ENCODE measurements around the gene BTNL9.

Gene BTNL9

DNA sequence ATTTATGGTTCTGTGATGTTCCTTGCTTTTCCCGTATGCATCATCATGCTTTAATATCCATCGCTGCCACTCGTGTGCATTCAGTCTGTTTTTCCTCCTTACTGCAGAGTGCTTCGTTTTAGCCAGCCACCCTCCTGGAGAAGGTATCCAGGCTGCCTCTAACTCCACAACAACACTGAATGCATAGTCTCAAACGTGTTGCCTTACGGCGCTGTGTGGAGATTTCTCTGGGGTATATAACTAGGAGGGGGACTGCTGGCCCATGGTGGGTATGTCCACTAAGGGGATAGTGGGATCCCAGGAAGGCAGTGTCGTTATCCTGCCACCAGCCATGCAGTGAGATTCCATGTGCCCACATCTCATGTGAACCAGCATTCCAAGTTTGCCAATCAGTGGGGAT is 16.4 kb downstream of the BTNL9 start:
- Histone ChIP-seq H3K27ac (replicated peaks) (no peak overlapping the region), H3K4me3 (replicated peaks; ENCODE audit: insufficient read depth, low read length) (no peak overlapping the region), H3K27me3 (ENCODE audit: insufficient read depth, poor library complexity, severe bottlenecking) (peaks cover 66% of the 10 kb centered on the region)
- DNase-seq (ENCODE audit: low read depth in 1 of 2, low spot score in 1 of 2): no peak
- TF ChIP-seq SPI1 (IDR thresholded peaks at IDR 0.05; ENCODE audit: borderline replicate concordance, low read depth) (no peak), POLR2AphosphoS5 (IDR thresholded peaks at IDR 0.05; ENCODE audit: low read depth) (no peak), GABPA (IDR thresholded peaks at IDR 0.05; ENCODE audit: low read depth) (no peak), REST (IDR thresholded peaks at IDR 0.05; ENCODE audit: insufficient replicate concordance, low read depth) (no peak)
- TF ChIP-seq, protein P1, sequence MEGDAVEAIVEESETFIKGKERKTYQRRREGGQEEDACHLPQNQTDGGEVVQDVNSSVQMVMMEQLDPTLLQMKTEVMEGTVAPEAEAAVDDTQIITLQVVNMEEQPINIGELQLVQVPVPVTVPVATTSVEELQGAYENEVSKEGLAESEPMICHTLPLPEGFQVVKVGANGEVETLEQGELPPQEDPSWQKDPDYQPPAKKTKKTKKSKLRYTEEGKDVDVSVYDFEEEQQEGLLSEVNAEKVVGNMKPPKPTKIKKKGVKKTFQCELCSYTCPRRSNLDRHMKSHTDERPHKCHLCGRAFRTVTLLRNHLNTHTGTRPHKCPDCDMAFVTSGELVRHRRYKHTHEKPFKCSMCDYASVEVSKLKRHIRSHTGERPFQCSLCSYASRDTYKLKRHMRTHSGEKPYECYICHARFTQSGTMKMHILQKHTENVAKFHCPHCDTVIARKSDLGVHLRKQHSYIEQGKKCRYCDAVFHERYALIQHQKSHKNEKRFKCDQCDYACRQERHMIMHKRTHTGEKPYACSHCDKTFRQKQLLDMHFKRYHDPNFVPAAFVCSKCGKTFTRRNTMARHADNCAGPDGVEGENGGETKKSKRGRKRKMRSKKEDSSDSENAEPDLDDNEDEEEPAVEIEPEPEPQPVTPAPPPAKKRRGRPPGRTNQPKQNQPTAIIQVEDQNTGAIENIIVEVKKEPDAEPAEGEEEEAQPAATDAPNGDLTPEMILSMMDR (IDR thresholded peaks at IDR 0.05; ENCODE audit: insufficient read depth, low read length): no peak

DNA sequence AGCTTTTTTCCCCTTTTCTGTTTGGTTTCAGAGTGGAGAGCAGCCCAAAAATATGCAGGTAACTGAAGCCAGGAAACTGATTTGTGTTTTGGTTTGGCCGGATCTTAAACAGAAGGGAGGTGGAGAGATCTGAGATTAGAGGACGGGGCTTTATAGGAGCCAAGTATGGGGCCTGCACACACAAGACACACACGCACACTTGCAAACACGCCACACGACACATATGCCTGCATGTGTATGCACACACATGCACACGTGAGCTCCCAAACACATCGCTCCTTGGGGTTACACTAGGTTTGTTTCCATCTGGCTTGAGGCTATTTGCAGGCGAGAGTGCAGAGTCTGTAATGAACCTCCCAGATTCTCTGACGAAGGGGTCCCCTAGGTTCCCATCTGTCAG is 18.3 kb downstream of the BTNL9 start:
- no peak overlapping the region for H3K4me3 ChIP-seq (replicated peaks; ENCODE audit: insufficient read depth, low read length)

GRCh38 chr5:181058786-181059296 is 18.8 kb downstream of the BTNL9 start:
- H3K4me3 ChIP-seq (replicated peaks; ENCODE audit: insufficient read depth, low read length): no peak overlapping the region
- no peak overlapping the region for H3K27ac ChIP-seq (replicated peaks)
- DNase-seq (ENCODE audit: low read depth in 1 of 2, low spot score in 1 of 2): no peak
- no peak for TF ChIP-seq GABPA (IDR thresholded peaks at IDR 0.05; ENCODE audit: low read depth)
- H3K27me3 ChIP-seq (ENCODE audit: insufficient read depth, poor library complexity, severe bottlenecking): peaks cover 47% of the 10 kb centered on the region

More for the DNA sequence above, 18.3 kb downstream of the BTNL9 start:
- no peak overlapping the region for H3K27ac ChIP-seq (replicated peaks)
- no peak for DNase-seq (ENCODE audit: low read depth in 1 of 2, low spot score in 1 of 2)
- peaks cover 53% of the 10 kb centered on the region for H3K27me3 ChIP-seq (ENCODE audit: insufficient read depth, poor library complexity, severe bottlenecking)
- TF ChIP-seq POLR2AphosphoS5 (IDR thresholded peaks at IDR 0.05; ENCODE audit: low read depth): no peak
- no peak for TF ChIP-seq REST (IDR thresholded peaks at IDR 0.05; ENCODE audit: insufficient replicate concordance, low read depth)

DNA sequence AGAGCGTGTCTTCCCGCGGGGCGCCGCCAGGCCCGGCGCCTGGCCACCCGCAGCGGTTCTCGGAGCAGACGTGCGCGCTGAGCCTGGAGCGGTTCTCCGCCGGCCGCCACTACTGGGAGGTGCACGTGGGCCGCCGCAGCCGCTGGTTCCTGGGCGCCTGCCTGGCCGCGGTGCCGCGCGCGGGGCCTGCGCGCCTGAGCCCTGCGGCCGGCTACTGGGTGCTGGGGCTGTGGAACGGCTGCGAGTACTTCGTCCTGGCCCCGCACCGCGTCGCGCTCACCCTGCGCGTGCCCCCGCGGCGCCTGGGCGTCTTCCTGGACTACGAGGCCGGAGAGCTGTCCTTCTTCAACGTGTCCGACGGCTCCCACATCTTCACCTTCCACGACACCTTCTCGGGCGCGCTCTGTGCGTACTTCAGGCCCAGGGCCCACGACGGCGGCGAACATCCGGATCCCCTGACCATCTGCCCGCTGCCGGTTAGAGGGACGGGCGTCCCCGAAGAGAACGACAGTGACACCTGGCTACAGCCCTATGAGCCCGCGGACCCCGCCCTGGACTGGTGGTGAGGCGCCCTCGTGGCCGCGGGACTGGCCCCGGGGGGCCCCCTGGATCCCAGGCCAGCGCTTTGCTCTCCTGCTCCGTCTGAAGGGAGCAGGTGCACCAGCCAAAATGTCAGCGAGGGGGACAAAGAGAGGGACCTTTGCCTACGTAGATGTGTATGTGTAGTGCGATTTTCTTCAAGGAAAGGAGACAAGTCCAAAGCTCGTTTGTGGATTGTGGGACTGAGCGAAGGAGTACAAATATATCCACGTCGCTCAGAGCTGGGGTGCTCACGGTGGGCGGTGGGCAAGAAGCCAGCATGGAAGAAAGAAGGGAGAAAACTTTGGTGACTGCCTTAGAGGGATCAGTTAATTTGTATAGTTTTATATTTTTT is 19.5 kb downstream of the BTNL9 start:
- Histone ChIP-seq H3K27me3 (ENCODE audit: insufficient read depth, poor library complexity, severe bottlenecking) (peaks cover 40% of the 10 kb centered on the region), H3K27ac (replicated peaks) (no peak overlapping the region), H3K4me3 (replicated peaks; ENCODE audit: insufficient read depth, low read length) (no peak overlapping the region)
- DNase-seq (ENCODE audit: low read depth in 1 of 2, low spot score in 1 of 2): no peak
- TF ChIP-seq GABPA (IDR thresholded peaks at IDR 0.05; ENCODE audit: low read depth) (no peak), POLR2AphosphoS5 (IDR thresholded peaks at IDR 0.05; ENCODE audit: low read depth) (no peak), REST (IDR thresholded peaks at IDR 0.05; ENCODE audit: insufficient replicate concordance, low read depth) (no peak), SPI1 (IDR thresholded peaks at IDR 0.05; ENCODE audit: borderline replicate concordance, low read depth) (no peak)
- TF ChIP-seq, protein P1 (IDR thresholded peaks at IDR 0.05; ENCODE audit: insufficient read depth, low read length): no peak

All from HL-60 (cell line).